PFSK-1 (cell line): Measurements from ENCODE around the gene LHPP.

ENCODE experiments used
- FOXP2 ChIP-seq: optimal IDR thresholded peaks from 2 replicates; pipeline ENCODE3; 2011; ENCODE audit warnings: borderline replicate concordance, control low read depth, inconsistent platforms; ENCODE audit not compliant: insufficient read depth; ENCODE audit errors: extremely low read length, extremely low read depth
- POLR2AphosphoS5 ChIP-seq: IDR thresholded peaks from 2 replicates; pipeline ENCODE4 v1.6.1; 2012; ENCODE audit warnings: low read depth, mild to moderate bottlenecking, control low read depth, low read length, moderate library complexity
- SIN3A ChIP-seq: IDR thresholded peaks from 2 replicates; pipeline ENCODE4 v1.6.1; 2012; ENCODE audit warnings: mild to moderate bottlenecking, low read length, moderate library complexity, borderline replicate concordance; ENCODE audit not compliant: insufficient read depth
- TAF1 ChIP-seq: IDR thresholded peaks from 2 replicates; pipeline ENCODE4 v1.6.1; 2012; ENCODE audit warnings: low read length, control low read depth, borderline replicate concordance; ENCODE audit not compliant: insufficient read depth
- TF ChIP-seq, protein P1 (sequence below), 2 experiments: IDR thresholded peaks; 2 replicates each; pipeline versions ENCODE4 v1.6.1 to v1.8.0; 2011 to 2012; ENCODE audit warnings: low read depth in 2 of 2, low read length in 2 of 2, control low read depth in 1 of 2, inconsistent platforms in 1 of 2, mild to moderate bottlenecking in 1 of 2, moderate library complexity in 1 of 2; ENCODE audit not compliant: insufficient read depth in 1 of 2

The LHPP gene

GRCh38 chr10:124647421-124648130 lies 186.0 kb downstream of the LHPP start:
- TF ChIP-seq FOXP2 (peak; percentile 100), POLR2AphosphoS5 (no peak)

DNA sequence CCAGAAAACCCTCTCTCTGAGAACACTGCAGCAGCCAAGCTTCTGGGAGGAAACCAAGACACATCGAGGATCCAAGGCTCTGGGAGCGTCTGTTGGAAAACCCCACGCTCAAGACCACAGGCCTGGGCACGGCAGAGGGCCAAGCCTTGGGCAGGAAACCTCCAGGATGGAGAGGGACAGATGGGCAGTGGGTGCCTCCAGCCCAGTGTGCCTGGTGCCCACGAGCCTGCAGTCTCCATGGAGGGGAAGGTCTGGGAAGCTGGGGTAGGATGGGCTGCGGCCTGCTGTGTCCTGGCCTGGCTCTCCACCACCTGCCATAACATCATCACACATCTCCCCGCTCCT lies 186.5 kb downstream of the LHPP start:
- TF ChIP-seq TAF1, result no peak

- peak; percentile 47 for TF ChIP-seq FOXP2
- TF ChIP-seq, protein P1, sequence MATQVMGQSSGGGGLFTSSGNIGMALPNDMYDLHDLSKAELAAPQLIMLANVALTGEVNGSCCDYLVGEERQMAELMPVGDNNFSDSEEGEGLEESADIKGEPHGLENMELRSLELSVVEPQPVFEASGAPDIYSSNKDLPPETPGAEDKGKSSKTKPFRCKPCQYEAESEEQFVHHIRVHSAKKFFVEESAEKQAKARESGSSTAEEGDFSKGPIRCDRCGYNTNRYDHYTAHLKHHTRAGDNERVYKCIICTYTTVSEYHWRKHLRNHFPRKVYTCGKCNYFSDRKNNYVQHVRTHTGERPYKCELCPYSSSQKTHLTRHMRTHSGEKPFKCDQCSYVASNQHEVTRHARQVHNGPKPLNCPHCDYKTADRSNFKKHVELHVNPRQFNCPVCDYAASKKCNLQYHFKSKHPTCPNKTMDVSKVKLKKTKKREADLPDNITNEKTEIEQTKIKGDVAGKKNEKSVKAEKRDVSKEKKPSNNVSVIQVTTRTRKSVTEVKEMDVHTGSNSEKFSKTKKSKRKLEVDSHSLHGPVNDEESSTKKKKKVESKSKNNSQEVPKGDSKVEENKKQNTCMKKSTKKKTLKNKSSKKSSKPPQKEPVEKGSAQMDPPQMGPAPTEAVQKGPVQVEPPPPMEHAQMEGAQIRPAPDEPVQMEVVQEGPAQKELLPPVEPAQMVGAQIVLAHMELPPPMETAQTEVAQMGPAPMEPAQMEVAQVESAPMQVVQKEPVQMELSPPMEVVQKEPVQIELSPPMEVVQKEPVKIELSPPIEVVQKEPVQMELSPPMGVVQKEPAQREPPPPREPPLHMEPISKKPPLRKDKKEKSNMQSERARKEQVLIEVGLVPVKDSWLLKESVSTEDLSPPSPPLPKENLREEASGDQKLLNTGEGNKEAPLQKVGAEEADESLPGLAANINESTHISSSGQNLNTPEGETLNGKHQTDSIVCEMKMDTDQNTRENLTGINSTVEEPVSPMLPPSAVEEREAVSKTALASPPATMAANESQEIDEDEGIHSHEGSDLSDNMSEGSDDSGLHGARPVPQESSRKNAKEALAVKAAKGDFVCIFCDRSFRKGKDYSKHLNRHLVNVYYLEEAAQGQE (IDR thresholded peaks at IDR 0.05; ENCODE audit: insufficient read depth in 1 of 2, low read depth in 2 of 2, low read length in 2 of 2), result no peak
Measured at GRCh38 chr10:124648738-124649137, 187.1 kb downstream of the LHPP start.

DNA sequence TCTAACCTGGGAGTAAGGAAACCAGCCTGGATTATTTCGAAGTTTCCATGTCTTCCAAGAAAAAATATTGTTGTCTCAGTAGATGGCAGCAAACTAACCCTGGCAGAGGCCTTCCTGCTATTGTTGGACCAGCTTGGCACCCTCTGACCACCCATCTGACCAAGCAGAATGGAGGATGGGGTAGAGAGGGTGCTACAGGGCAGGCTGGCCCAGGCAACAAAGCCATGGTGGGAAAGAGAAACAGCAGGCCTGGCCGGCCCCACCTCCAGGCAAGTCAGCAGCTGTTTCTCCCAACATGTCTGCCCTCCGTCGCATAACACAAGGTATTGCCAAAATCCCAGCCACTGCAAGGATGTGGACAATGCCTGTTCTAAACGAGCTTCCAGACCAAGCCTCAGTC lies 187.6 kb downstream of the LHPP start:
- TF ChIP-seq, protein P1 (IDR thresholded peaks at IDR 0.05; ENCODE audit: insufficient read depth in 1 of 2, low read depth in 2 of 2, low read length in 2 of 2), result no peak
- TF ChIP-seq POLR2AphosphoS5 (no peak), FOXP2 (no peak), SIN3A (no peak), TAF1 (no peak)

DNA sequence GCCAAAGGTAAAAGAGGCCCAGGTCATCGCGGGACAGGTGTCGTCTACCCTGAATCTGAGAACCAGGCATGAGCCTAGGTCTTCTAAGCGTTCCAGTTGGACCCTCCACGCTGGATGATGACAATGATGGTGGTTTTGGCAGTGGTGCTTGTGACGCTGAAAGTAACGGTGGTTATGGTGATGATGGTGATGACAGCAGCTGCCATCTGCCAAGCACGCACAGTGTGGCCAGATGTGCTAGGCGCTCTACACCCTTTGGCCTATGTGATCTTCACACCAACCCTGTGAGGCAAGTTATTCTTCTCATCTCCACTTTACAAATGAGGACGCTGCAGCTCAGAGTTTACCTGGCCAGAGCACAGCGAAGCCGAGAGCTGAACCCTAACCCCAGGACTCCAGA lies 188.6 kb downstream of the LHPP start:
- TF ChIP-seq TAF1, result no peak
- TF ChIP-seq FOXP2, result no peak
- TF ChIP-seq SIN3A, result no peak
- TF ChIP-seq, protein P1 (IDR thresholded peaks at IDR 0.05; ENCODE audit: insufficient read depth in 1 of 2, low read depth in 2 of 2, low read length in 2 of 2), result no peak
- no peak for TF ChIP-seq POLR2AphosphoS5

DNA sequence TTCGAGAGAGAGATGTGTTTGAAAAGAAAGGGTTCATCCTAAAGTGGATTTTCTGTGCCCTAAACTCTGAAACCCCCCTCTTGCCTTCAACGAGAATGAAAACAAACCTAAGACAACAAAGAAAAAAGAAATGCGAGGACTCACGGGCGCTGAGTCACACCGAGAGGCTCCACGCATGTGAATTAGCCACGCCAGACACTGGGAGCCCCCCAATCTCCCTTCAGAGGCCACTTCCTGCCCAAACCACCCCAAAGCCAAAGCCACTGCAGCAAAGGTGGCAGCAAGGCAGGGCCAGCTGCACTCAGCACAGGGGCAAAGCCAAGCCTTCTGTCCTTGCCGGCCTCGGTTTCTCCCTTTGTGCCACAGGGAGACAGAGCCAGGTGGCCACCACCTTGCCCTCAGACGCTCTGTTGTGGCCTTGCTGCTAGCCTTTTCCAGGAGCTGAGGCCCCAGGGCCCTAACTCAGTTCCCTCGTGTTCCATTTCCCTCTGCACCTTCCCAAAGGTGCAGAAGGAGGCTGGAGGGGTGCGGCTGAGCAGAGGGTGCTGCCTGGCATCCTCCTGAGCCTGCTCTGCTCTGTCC lies 189.3 kb downstream of the LHPP start:
- TF ChIP-seq TAF1 (no peak), POLR2AphosphoS5 (no peak), SIN3A (no peak), FOXP2 (no peak)
- TF ChIP-seq, protein P1 (IDR thresholded peaks at IDR 0.05; ENCODE audit: insufficient read depth in 1 of 2, low read depth in 2 of 2, low read length in 2 of 2), result no peak
